Measurements from ENCODE around the gene SDR9C7. TPM values are rescaled to one million over a fixed set of nuclear protein-coding genes. Genes with fewer than 3 reads are reported as not detected.
"Not testable (repeated sequence)": the region's sequence is repeated elsewhere in the genome, so short reads cannot be mapped to it uniquely, and the experiment has no call there.

SDR9C7 gene
- total RNA-seq, 1 experiment from 2014 or later, result not detected

DNA sequence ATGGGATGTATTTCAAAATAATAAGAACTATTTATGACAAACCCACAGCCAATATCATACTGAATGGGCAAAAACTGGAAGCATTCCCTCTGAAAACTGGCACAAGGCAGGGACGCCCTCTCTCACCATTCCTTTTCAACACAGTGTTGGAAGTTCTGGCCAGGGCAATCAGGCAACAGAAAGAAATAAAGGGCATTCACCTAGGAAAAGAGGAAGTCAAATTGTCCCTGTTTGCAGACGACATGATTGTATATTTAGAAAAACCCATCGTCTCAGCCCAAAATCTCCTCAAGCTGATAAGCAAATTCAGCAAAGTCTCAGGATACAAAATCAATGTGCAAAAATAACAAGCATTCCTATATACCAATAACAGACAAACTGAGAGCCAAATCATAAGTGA lies 42.3 kb downstream of the SDR9C7 start:
- DNase-seq (ENCODE audit: low read depth in 1 of 2, low spot score in 2 of 2); H3K27ac ChIP-seq: not testable (repeated sequence)

DNA sequence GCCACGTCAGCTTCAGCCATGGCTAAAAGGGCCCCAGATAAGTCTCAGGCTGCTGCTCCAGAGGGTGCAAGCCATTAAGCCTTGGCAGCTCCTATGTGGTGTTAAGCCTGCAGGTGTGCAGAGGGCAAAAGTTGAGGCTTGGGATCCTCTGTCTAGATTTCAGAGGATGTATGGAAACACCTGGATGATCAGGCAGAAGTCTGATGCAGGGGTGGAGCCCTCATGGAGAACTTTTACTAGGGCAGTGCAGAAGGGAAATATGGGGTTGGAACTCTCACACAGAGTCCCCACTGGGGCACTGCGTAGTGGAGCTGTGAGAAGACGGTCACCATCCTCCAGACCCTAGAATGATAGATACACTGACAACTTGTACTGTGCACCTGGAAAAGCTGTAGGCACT lies 47.9 kb downstream of the SDR9C7 start:
- Histone ChIP-seq H3K9me3 (replicated peaks) (peaks cover 6% of the 10 kb centered on the region; the same call in 1 of the 2 replicates), H3K36me3 (no peaks in the 10 kb centered on the region), H3K4me1 (replicated peaks) (no peaks in the 10 kb centered on the region), H3K4me3 (no peak overlapping the region), H3K27ac (no peak overlapping the region), H3K27me3 (replicated peaks) (no peaks in the 10 kb centered on the region)
- no peak for DNase-seq (ENCODE audit: low read depth in 1 of 2, low spot score in 2 of 2)

More for the DNA sequence above, 42.3 kb downstream of the SDR9C7 start:
- H3K27me3 ChIP-seq (replicated peaks); H3K4me1 ChIP-seq (replicated peaks); H3K4me3 ChIP-seq; H3K36me3 ChIP-seq; H3K9me3 ChIP-seq (replicated peaks): not testable (repeated sequence)

DNA sequence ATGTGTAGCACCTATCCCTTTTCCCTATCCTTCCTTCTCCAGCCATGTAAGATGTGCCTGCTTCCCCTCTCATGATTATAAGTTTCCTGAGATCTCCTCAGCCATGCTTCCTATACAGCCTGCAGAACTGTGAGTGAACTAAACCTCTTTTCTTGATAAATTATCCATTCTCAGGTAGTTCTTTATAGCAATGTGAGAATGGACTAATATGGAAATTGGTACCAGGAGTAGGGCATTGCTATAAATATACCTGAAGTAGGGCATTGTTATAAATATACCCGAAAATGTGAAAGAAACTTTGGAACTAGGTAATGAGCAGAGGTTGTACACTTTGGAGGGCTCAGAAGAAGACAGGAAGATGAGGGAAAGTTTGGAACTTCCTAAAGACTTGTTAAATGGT lies 48.9 kb downstream of the SDR9C7 start:
- no peak overlapping the region for H3K27ac ChIP-seq
- no peak overlapping the region for H3K4me3 ChIP-seq
- no peaks in the 10 kb centered on the region for H3K27me3 ChIP-seq (replicated peaks)
- H3K9me3 ChIP-seq (replicated peaks), result peaks cover 7% of the 10 kb centered on the region; the same call in 1 of the 2 replicates
- no peak for DNase-seq (ENCODE audit: low read depth in 1 of 2, low spot score in 2 of 2)
- no peaks in the 10 kb centered on the region for H3K36me3 ChIP-seq
- H3K4me1 ChIP-seq (replicated peaks), result no peaks in the 10 kb centered on the region

DNA sequence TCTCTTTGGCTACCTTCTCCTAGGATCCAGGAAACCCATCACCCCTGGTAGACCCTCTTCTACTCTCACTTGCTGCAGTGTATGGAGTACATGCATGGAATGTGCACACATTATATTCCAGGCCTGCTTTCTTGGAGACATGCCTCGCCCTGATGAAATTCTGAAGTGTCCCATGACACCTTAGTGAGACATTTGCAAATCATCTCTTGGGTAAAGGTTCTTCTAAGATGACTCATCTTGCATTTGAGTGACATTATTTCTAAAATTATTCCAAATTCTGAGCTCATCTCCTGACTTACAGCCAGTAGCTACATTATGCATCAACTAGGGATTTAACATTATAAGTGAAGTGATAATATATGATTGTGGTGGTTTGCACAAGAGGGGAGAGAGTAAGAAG lies 49.8 kb downstream of the SDR9C7 start:
- DNase-seq (ENCODE audit: low read depth in 1 of 2, low spot score in 2 of 2), result no peak

DNA sequence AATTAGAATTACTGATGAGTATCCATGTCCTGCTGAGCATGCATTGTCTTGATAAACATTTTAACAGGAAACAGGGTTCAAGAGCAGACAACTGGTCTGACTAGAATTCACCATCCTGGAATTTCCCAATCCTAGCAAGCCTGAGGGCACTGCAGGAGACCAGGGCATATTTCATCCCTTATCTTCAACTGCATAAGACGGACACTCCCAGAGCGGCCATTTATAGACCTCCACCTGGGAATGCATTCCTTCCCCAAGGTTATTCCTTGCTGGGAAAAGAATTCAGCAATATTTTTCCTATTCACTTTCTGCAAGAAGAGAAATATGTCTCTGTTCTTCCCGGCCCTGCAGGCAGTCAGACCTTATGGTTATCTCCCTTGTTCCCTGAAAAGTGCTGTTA lies 51.8 kb downstream of the SDR9C7 start:
- not testable (repeated sequence) for H3K36me3 ChIP-seq; H3K4me1 ChIP-seq (replicated peaks); DNase-seq (ENCODE audit: low read depth in 1 of 2, low spot score in 2 of 2); H3K27ac ChIP-seq; H3K9me3 ChIP-seq (replicated peaks); H3K4me3 ChIP-seq; H3K27me3 ChIP-seq (replicated peaks)

More for the DNA sequence above, 49.8 kb downstream of the SDR9C7 start:
- no peak overlapping the region for H3K27ac ChIP-seq
- H3K27me3 ChIP-seq (replicated peaks), result no peaks in the 10 kb centered on the region
- H3K9me3 ChIP-seq (replicated peaks), result peaks cover 7% of the 10 kb centered on the region; the same call in 1 of the 2 replicates
- H3K4me1 ChIP-seq (replicated peaks), result no peaks in the 10 kb centered on the region
- H3K36me3 ChIP-seq, result no peaks in the 10 kb centered on the region
- H3K4me3 ChIP-seq, result no peak overlapping the region

DNA sequence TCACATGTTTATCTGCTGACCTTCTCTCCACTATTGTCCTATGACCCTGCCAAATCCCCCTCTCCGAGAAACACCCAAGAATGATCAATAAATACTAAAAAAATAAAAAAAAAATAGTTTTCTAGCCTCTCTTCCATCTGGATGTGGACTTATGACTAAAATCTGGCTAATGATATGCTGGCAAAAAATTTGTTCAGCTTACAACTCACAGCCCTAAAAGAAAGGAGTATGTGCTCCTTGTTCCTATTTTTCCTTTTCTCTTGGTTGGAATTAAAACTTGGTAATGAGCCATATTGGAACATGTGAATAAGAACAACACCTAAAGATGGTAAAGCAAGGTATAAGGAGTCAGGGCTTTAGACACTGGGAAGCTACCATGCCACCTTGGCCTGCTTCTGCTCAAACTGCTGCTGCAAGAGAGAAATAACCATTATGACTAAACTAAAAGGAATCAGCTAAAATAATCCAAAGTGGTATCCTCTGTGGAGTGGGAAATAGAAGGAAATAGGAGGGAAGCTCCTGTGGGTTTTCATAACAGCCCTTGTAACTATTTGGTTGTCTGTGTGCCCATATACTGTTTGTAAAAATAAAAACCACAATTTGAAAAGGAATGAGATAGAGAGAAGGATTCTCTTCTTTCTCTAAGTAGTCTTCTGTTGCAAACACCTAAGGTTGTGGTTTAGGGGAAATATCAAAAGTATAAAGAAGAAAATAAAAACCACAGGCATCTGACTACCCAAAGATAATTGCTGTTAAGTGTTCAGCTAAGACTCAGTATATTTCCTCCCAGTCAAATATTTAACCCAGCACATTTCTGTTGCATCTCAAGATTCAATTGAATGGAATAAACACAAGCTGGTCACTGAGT lies 53.8 kb downstream of the SDR9C7 start:
- peak in 1 of 2 experiments; percentile 11 for DNase-seq (ENCODE audit: low read depth in 1 of 2, low spot score in 2 of 2)
- no peaks in the 10 kb centered on the region for H3K4me1 ChIP-seq (replicated peaks)
- no peak overlapping the region for H3K4me3 ChIP-seq
- no peak overlapping the region for H3K27ac ChIP-seq
- H3K27me3 ChIP-seq (replicated peaks), result no peaks in the 10 kb centered on the region
- H3K9me3 ChIP-seq (replicated peaks), result peaks cover 7% of the 10 kb centered on the region; the same call in 1 of the 2 replicates
- no peaks in the 10 kb centered on the region for H3K36me3 ChIP-seq

DNA sequence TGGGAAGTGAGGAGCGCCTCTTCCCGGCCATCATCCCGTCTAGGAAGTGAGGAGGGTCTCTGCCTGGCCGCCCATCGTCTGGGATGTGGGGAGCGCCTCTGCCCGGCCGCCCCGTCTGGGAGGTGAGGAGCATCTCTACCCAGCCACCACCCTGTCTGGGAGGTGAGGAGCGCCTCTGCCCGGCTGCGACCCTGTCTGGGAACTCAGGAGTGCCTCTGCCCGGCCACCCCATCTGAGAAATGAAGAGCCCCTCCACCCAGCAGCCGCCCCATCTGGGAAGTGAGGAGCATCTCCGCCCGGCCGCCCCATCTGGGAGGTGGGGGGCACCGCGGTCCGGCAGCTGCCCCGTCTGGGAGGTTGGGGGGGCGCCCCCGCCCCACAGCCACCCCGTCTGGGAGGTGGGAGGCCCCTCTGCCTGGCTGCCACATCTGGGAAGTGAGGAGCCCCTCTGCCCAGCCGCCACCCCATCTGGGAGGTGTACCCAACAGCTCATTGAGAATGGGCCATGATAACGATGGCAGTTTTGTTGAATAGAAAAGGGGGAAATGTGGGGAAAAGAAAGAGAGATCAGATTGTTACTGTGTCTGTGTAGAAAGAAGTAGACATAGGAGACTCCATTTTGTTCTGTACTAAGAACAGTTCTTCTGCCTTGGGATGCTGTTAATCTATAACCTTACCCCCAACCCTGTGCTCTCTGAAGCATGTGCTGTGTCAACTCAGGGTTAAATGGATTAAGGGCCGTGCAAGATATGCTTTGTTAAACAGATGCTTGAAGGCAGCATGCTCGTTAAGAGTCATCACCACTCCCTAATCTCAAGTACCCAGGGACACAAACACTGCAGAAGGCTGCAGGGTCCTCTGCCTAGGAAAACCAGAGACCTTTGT lies 54.7 kb downstream of the SDR9C7 start:
- not testable (repeated sequence) for H3K27me3 ChIP-seq (replicated peaks); H3K9me3 ChIP-seq (replicated peaks); H3K36me3 ChIP-seq; H3K4me3 ChIP-seq; H3K4me1 ChIP-seq (replicated peaks); DNase-seq (ENCODE audit: low read depth in 1 of 2, low spot score in 2 of 2); H3K27ac ChIP-seq

DNA sequence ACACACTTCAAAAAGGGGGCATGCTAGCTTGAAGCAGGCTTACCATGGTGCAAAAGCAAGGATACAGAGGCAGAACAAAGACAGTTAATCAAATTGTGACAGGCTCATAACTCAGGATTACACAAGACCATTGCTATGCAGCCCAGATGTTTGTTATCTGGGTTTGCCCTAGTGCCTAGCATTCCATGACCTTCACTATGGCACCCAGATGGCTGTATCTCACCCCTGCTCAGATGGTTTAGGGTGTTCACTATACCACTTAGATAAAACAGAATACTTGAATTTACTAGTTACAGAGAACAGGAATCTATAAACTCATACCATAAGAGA lies 56.2 kb downstream of the SDR9C7 start:
- no peak overlapping the region for H3K4me3 ChIP-seq
- no peaks in the 10 kb centered on the region for H3K27me3 ChIP-seq (replicated peaks)
- no peaks in the 10 kb centered on the region for H3K4me1 ChIP-seq (replicated peaks)
- no peaks in the 10 kb centered on the region for H3K36me3 ChIP-seq
- no peak for DNase-seq (ENCODE audit: low read depth in 1 of 2, low spot score in 2 of 2)
- H3K9me3 ChIP-seq (replicated peaks), result peaks cover 7% of the 10 kb centered on the region; the same call in 1 of the 2 replicates
- H3K27ac ChIP-seq, result no peak overlapping the region

DNA sequence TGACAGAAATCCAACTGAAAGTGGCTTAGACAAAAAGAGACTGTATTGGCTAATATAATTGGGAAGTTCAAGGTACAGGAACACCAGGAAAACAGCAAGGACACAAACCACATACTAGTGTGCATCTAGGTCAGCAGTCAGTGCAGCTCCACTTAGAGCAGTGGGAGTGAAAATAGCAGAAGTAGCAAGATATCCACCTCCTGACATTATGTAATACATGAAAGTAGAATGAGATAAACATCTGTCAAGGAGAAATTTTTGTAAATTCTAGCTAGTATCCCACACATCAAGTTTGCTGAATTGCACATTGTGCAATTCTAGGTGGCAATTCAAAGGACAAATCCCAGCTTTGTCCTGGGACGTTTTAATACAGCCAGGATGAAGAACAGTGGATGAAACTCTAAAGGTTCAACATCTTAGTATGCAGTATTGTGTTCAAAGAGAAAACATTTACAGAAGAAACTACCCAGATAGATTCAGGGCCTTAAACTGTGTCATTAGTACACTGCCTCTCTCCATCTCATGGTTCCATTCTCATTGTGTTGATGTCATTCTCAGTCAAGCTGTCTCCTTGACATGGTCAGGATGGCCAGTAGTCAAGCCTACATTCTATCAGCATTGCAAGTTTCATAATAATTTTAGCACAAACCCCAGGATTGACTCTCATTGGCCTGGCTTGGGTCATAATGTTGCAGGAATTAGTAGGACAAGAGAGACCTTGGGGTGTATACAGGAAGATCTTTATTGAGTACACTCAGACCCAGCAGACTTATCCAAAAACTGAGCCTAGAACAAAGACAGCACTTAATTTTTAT lies 56.8 kb downstream of the SDR9C7 start:
- Histone ChIP-seq H3K4me1 (replicated peaks) (no peaks in the 10 kb centered on the region), H3K9me3 (replicated peaks) (peaks cover 7% of the 10 kb centered on the region; the same call in 1 of the 2 replicates), H3K27ac (no peak overlapping the region), H3K4me3 (no peak overlapping the region), H3K27me3 (replicated peaks) (no peaks in the 10 kb centered on the region), H3K36me3 (no peaks in the 10 kb centered on the region)
- no peak for DNase-seq (ENCODE audit: low read depth in 1 of 2, low spot score in 2 of 2)

DNA sequence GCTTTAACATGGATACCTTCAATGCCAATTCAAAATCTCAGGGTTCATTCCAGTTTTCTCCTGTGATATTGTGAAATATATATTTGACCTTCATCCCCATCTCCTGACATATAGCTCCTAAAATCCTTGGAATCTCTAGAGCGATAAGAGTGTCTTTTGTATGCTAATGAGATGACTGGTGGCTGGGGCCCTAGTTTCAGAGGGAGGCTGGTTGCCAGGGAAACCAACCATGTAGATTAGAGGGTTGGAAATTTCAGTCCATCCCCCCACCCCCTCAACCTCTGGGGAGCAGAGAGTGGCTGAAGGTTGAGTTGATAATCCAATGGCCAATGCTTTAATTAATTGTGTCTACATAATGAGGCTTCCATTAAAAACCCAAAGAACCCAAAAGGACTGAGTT lies 59.4 kb downstream of the SDR9C7 start:
- Histone ChIP-seq H3K4me1 (replicated peaks) (no peaks in the 10 kb centered on the region), H3K27me3 (replicated peaks) (no peaks in the 10 kb centered on the region), H3K9me3 (replicated peaks) (no peaks in the 10 kb centered on the region), H3K36me3 (no peaks in the 10 kb centered on the region), H3K27ac (no peak overlapping the region), H3K4me3 (no peak overlapping the region)
- no peak for DNase-seq (ENCODE audit: low read depth in 1 of 2, low spot score in 2 of 2)

DNA sequence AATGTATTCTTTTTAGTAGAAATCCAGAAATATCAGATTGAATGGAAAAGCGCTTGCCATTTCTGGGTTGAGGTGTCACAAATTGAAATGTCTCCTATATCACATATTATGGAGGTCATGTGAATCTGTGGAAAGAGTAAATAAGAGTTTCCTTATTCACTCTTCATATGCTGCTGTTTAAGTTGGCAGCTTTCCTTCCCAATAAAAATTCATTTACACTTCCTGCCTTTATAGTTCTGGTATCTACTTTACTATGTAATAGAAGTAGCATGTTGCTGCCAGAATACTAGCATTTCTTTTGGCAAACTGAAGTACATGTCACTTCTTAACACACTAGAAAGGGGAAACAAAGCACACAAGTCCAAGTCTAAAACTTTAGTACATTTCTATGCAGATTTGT lies 60.8 kb downstream of the SDR9C7 start:
- Histone ChIP-seq H3K4me3 (no peak overlapping the region), H3K27ac (no peak overlapping the region), H3K36me3 (no peaks in the 10 kb centered on the region), H3K9me3 (replicated peaks) (no peaks in the 10 kb centered on the region), H3K4me1 (replicated peaks) (no peaks in the 10 kb centered on the region), H3K27me3 (replicated peaks) (no peaks in the 10 kb centered on the region)
- no peak for DNase-seq (ENCODE audit: low read depth in 1 of 2, low spot score in 2 of 2)
